H9 (cell line): ENCODE results near the gene TTF2. TPM values are rescaled to one million over a fixed set of nuclear protein-coding genes. Genes with fewer than 3 reads are reported as not detected.
A peak's percentile ranks its signal among the peaks of the same experiment; 100 is the strongest.

Experiments used
- DNase-seq: peaks from one replicate; pipeline ENCODE4 v3.0.0-alpha.2; 2017
- H2AFZ ChIP-seq: one replicate; pipeline ENCODE4 v1.6.1; 2013; ENCODE audit warnings: mild to moderate bottlenecking, low read length, control low read depth, moderate library complexity
- H2AK5ac ChIP-seq: 2 replicates; pipeline ENCODE4 v1.6.1; 2013; ENCODE audit warnings: low read length, control low read depth, mixed read lengths; ENCODE audit not compliant: insufficient read length
- H2BK120ac ChIP-seq: one replicate; pipeline ENCODE4 v1.6.1; 2013; ENCODE audit warnings: low read depth, mild to moderate bottlenecking, low read length, control low read depth, inconsistent platforms; ENCODE audit not compliant: poor library complexity, severe bottlenecking
- H2BK12ac ChIP-seq: 2 replicates; pipeline ENCODE4 v1.6.1; 2013; ENCODE audit warnings: low read length, control low read depth, mixed read lengths, low read depth; ENCODE audit not compliant: insufficient read length
- H2BK15ac ChIP-seq: 2 replicates; pipeline ENCODE4 v1.6.1; 2013; ENCODE audit warnings: low read depth, low read length, control low read depth
- H2BK20ac ChIP-seq: one replicate; pipeline ENCODE4 v1.6.1; 2013; ENCODE audit warnings: low read depth, mild to moderate bottlenecking, low read length, control low read depth, inconsistent platforms; ENCODE audit not compliant: poor library complexity, severe bottlenecking
- H2BK5ac ChIP-seq: 2 replicates; pipeline ENCODE4 v1.6.1; 2013; ENCODE audit warnings: low read length, control low read depth, mixed read lengths; ENCODE audit not compliant: insufficient read length
- H3K14ac ChIP-seq: 2 replicates; pipeline ENCODE4 v1.6.1; 2013; ENCODE audit warnings: low read length, control low read depth; ENCODE audit not compliant: insufficient read depth
- H3K18ac ChIP-seq: 2 replicates; pipeline ENCODE4 v1.6.1; 2013; ENCODE audit warnings: low read depth, mild to moderate bottlenecking, mixed read lengths, low read length, control low read depth; ENCODE audit not compliant: insufficient read length
- H3K23ac ChIP-seq: 2 replicates; pipeline ENCODE4 v1.6.1; 2013; ENCODE audit warnings: low read length, control low read depth, mixed read lengths, low read depth; ENCODE audit not compliant: insufficient read length
- H3K23me2 ChIP-seq: 2 replicates; pipeline ENCODE4 v1.6.1; 2013; ENCODE audit warnings: low read depth, mild to moderate bottlenecking, mixed read lengths, low read length, control low read depth; ENCODE audit not compliant: insufficient read length, poor library complexity, severe bottlenecking
- H3K27ac ChIP-seq: 2 replicates; pipeline ENCODE4 v1.5.1; 2013; ENCODE audit warnings: low read length, control low read depth, mixed read lengths, low read depth; ENCODE audit not compliant: insufficient read length
- H3K27me3 ChIP-seq: 2 replicates; pipeline ENCODE4 v1.6.1; 2013; ENCODE audit warnings: low read length, control low read depth, inconsistent platforms; ENCODE audit not compliant: insufficient read depth
- H3K4ac ChIP-seq: 2 replicates; pipeline ENCODE4 v1.6.1; 2013; ENCODE audit warnings: low read depth, mild to moderate bottlenecking, control low read depth, inconsistent platforms, low read length, moderate library complexity
- H3K4me1 ChIP-seq: 2 replicates; pipeline ENCODE4 v1.6.1; 2013; ENCODE audit warnings: low read length, control low read depth, inconsistent platforms; ENCODE audit not compliant: insufficient read depth
- H3K4me2 ChIP-seq: 2 replicates; pipeline ENCODE4 v1.6.1; 2013; ENCODE audit warnings: low read length, control low read depth, mixed read lengths; ENCODE audit not compliant: insufficient read length, insufficient read depth
- H3K56ac ChIP-seq: 2 replicates; pipeline ENCODE4 v1.6.1; 2013; ENCODE audit warnings: low read depth, mild to moderate bottlenecking, mixed read lengths, low read length, control low read depth; ENCODE audit not compliant: insufficient read length
- H3K79me1 ChIP-seq: 2 replicates; pipeline ENCODE4 v1.6.1; 2013; ENCODE audit warnings: low read depth, mild to moderate bottlenecking, moderate library complexity, low read length, control low read depth, inconsistent platforms; ENCODE audit not compliant: insufficient read depth, poor library complexity, severe bottlenecking
- H3K79me2 ChIP-seq: 2 replicates; pipeline ENCODE4 v1.6.1; 2013; ENCODE audit warnings: low read length, control low read depth, inconsistent platforms; ENCODE audit not compliant: insufficient read depth
- H3K9ac ChIP-seq: 2 replicates; pipeline ENCODE4 v1.6.1; 2013; ENCODE audit warnings: low read length, control low read depth, mixed read lengths; ENCODE audit not compliant: insufficient read length; ENCODE audit errors: extremely low read depth
- H3K9me3 ChIP-seq: one replicate; pipeline ENCODE4 v1.6.1; 2013; ENCODE audit warnings: low read depth, low read length, inconsistent platforms; ENCODE audit not compliant: control insufficient read depth
- H3T11ph ChIP-seq: one replicate; pipeline ENCODE4 v1.6.1; 2013; ENCODE audit warnings: mild to moderate bottlenecking, low read length, control low read depth, inconsistent platforms
- H4K20me1 ChIP-seq: one replicate; pipeline ENCODE4 v1.6.1; 2013; ENCODE audit not compliant: control insufficient read depth, insufficient read length, insufficient read depth
- H4K5ac ChIP-seq: 2 replicates; pipeline ENCODE4 v1.6.1; 2013; ENCODE audit warnings: low read depth, mild to moderate bottlenecking, mixed read lengths, low read length, control low read depth; ENCODE audit not compliant: insufficient read length
- H4K8ac ChIP-seq: replicated peaks from 2 replicates; pipeline ENCODE4 v1.6.1; 2013; ENCODE audit warnings: low read length, control low read depth, mixed read lengths, low read depth; ENCODE audit not compliant: insufficient read length
- H4K91ac ChIP-seq: 2 replicates; pipeline ENCODE4 v1.6.1; 2013; ENCODE audit warnings: low read depth, mild to moderate bottlenecking, moderate library complexity, mixed read lengths, low read length, control low read depth; ENCODE audit not compliant: insufficient read length
- H3K27ac Mint-ChIP-seq, 3 experiments: 2 replicates in 2 of 3; 3 replicates in 1 of 3; pipeline ENCODE4 v1.8.0; 2020 to 2021; ENCODE audit warnings: mixed read lengths in 3 of 3, mild to moderate bottlenecking in 1 of 3, moderate library complexity in 1 of 3
- H3K27me3 Mint-ChIP-seq: 2 replicates; pipeline ENCODE4 v1.8.0; 2021; ENCODE audit warnings: low read depth, mild to moderate bottlenecking, moderate library complexity, mixed read lengths
- H3K36me3 Mint-ChIP-seq, 3 experiments: 2 replicates in 2 of 3; 3 replicates in 1 of 3; pipeline ENCODE4 v1.8.0; 2020 to 2021; ENCODE audit warnings: low read depth in 3 of 3, mixed read lengths in 3 of 3; ENCODE audit not compliant: insufficient read depth in 1 of 3
- H3K4me1 Mint-ChIP-seq, 2 experiments: 2 replicates each; pipeline ENCODE4 v1.8.0; 2020; ENCODE audit warnings: mixed read lengths in 2 of 2
- H3K4me3 Mint-ChIP-seq, 2 experiments: 2 replicates in 1 of 2; 3 replicates in 1 of 2; pipeline ENCODE4 v1.8.0; 2020 to 2021; ENCODE audit warnings: mild to moderate bottlenecking in 2 of 2, mixed read lengths in 2 of 2, moderate library complexity in 1 of 2
- H3K9me3 Mint-ChIP-seq, 2 experiments: 2 replicates in 1 of 2; 3 replicates in 1 of 2; pipeline ENCODE4 v1.8.0; 2020; ENCODE audit warnings: mild to moderate bottlenecking in 2 of 2, mixed read lengths in 2 of 2, moderate library complexity in 1 of 2
- CTCF ChIP-seq: fragments of 200-600 bp; sonication (generic); conservative IDR thresholded peaks from 3 replicates; pipeline ENCODE4 v1.8.0; 2021; ENCODE audit warnings: antibody characterized with exemption, mild to moderate bottlenecking
- WGBS: extraction: QIAGEN DNeasy Blood & Tissue Kit; methylation state at CpG from one replicate; pipeline ENCODE4 v1.1.7; 2013; ENCODE audit warnings: missing lambda C conversion rate, low lambda C conversion rate, mixed read lengths; ENCODE audit not compliant: insufficient read length; ENCODE audit errors: extremely low coverage; 5-methylcytosine and 5-hydroxymethylcytosine counted together
- total RNA-seq: library from RNA; stranded (reverse); gene quantifications from 2 replicates; pipeline ENCODE4 v1.2.1, GENCODE V29; 2021

The TTF2 gene
- total RNA-seq, 1 experiment from 2014 or later, result 86.4 TPM

- no peaks in the 10 kb centered on the region for H3K79me2 ChIP-seq
- H2BK120ac ChIP-seq, result no peak overlapping the region
- H3K79me1 ChIP-seq, result no peaks in the 10 kb centered on the region
- H4K5ac ChIP-seq, result no peak overlapping the region
- H3T11ph ChIP-seq, result no peak overlapping the region
- no peak overlapping the region for H2BK12ac ChIP-seq
- Mint-ChIP-seq H3K4me3 (no peak overlapping the region), H3K27me3 (no peaks in the 10 kb centered on the region), H3K4me1 (peaks cover 27 to 34% of the 10 kb centered on the region in 2 experiments), H3K36me3 (peaks cover 30 to 87% (median 68%) of the 10 kb centered on the region in 3 experiments; a peak in 6 of 7 replicates), H3K9me3 (no peaks in the 10 kb centered on the region), H3K27ac (peak overlapping the region in 1 of 3 experiments; percentile 35; a peak in 2 of 7 replicates)
- H4K91ac ChIP-seq, result no peak overlapping the region
- no peak overlapping the region for H2BK5ac ChIP-seq
- no peaks in the 10 kb centered on the region for H4K20me1 ChIP-seq
- no peaks in the 10 kb centered on the region for H3K23me2 ChIP-seq
- H2AK5ac ChIP-seq, result no peak overlapping the region
- no peaks in the 10 kb centered on the region for H3K9me3 ChIP-seq
- no peak for DNase-seq
- no peak overlapping the region for H3K27ac ChIP-seq
- no peak overlapping the region for H2BK15ac ChIP-seq
- no peak overlapping the region for H3K56ac ChIP-seq
- peaks cover 4% of the 10 kb centered on the region; the same call in 1 of the 2 replicates for H3K4me1 ChIP-seq
- H2BK20ac ChIP-seq, result no peak overlapping the region
- H3K23ac ChIP-seq, result no peak overlapping the region
- H3K27me3 ChIP-seq, result no peaks in the 10 kb centered on the region
- H3K9ac ChIP-seq, result no peak overlapping the region
- H3K18ac ChIP-seq, result no peak overlapping the region
- no peak overlapping the region for H3K4me2 ChIP-seq
- H3K14ac ChIP-seq, result no peak overlapping the region
- no peak overlapping the region for H3K4ac ChIP-seq
- no CpG with 5 or more reads among the region's 2 CpGs for WGBS
- no peak for TF ChIP-seq CTCF
- H4K8ac ChIP-seq, result no peak overlapping the region
- H2AFZ ChIP-seq, result no peak overlapping the region
These were observed 29.9 kb downstream of the TTF2 start for GRCh38 chr1:117089996-117090395.
